Choroid plexus epithelial cell (primary cell): ENCODE results near the gene GALK1.

Experiments used
- DNase-seq: peaks from one replicate; pipeline ENCODE4 v3.0.0-alpha.2; 2010; ENCODE audit warnings: low read depth
- H3K4me3 ChIP-seq: 2 replicates; pipeline ENCODE4 v1.5.1; 2011; ENCODE audit warnings: low read depth, mild to moderate bottlenecking, control low read depth, low read length, moderate library complexity
- TF ChIP-seq, protein P1 (sequence below): conservative IDR thresholded peaks from 2 replicates; pipeline ENCODE4 v1.5.1; 2011; ENCODE audit warnings: low read depth, mild to moderate bottlenecking, control low read depth, inconsistent platforms, low read length, moderate library complexity

The GALK1 gene

DNA sequence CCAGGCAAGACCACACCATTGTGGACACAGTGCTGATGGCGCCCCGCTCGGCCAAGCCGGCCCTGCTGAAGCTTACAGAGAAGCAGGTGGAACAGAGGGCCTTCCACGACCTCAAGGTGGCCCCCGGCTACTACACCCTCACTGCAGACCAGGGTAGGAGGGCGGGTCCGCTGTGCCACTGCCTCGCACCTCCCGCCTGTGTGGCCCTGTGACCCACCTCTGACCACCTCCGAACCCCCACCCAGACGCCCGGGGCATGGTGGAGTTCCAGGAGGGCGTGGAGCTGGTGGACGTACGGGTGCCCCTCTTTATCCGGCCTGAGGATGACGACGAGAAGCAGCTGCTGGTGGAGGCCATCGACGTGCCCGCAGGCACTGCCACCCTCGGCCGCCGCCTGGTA lies 22.7 kb downstream of the GALK1 start:
- H3K4me3 ChIP-seq, result no peak overlapping the region
- TF ChIP-seq, protein P1, sequence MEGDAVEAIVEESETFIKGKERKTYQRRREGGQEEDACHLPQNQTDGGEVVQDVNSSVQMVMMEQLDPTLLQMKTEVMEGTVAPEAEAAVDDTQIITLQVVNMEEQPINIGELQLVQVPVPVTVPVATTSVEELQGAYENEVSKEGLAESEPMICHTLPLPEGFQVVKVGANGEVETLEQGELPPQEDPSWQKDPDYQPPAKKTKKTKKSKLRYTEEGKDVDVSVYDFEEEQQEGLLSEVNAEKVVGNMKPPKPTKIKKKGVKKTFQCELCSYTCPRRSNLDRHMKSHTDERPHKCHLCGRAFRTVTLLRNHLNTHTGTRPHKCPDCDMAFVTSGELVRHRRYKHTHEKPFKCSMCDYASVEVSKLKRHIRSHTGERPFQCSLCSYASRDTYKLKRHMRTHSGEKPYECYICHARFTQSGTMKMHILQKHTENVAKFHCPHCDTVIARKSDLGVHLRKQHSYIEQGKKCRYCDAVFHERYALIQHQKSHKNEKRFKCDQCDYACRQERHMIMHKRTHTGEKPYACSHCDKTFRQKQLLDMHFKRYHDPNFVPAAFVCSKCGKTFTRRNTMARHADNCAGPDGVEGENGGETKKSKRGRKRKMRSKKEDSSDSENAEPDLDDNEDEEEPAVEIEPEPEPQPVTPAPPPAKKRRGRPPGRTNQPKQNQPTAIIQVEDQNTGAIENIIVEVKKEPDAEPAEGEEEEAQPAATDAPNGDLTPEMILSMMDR, result no peak
- no peak for DNase-seq

DNA sequence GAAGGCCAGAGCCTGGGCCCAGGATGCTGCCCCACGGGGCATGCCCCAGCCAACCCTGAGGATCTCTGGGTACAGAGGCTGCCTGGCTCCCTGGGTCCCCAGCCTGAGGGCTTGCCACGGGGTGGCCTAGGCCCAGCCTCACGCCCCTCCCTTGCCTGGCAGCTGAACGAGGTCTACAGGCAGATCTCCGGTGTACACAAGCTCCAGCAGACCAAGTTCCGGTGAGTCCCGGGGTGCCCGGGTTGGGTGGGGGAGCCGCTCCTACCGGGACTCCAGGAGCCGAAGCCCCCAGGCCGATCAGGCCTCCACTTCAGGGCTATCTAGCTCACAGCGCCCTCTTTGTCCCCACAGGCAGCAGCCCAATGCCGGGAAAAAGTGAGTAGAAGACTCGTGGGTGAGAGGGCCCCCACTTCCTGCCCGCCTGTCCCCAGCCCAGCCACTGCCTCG lies 24.3 kb downstream of the GALK1 start:
- DNase-seq, result no peak
- TF ChIP-seq, protein P1, result no peak
- no peak overlapping the region for H3K4me3 ChIP-seq

DNA sequence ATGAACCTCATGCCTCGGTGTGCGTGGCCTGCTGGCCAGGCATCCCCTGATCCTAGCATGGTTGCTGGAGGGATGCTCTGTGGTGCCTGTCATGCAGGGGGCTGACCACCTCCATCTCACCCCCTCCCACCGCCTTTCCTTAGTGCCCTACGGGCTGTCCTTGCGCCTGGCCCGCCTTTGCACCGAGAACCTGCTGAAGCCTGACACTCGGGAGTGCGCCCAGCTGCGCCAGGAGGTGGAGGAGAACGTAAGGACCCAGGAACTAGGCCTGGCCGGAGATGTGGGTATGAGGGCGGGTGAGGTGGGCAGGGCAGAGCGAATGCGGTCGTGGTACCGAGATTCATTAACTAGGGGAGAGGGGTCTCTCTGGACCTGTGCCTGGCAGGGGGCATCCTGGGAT lies 24.8 kb downstream of the GALK1 start:
- no peak overlapping the region for H3K4me3 ChIP-seq

DNA sequence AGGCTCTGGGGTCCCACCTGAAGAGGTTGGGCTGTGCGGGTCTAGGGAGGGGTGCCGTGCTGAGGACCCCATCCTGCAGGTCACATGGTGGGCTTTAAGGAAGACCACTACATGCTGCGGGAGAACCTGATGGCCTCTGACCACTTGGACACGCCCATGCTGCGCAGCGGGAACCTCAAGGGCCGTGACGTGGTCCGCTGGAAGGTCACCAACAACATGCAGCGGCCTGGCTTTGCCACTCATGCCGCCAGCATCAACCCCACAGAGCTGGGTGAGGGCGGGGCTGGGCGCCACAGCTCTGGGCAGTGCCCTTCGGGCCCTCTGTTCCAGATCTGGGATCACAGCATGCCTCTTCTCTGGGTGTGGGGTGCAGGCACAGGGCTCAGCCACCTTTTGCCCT lies 25.2 kb downstream of the GALK1 start:
- no peak for DNase-seq
- TF ChIP-seq, protein P1, result no peak
- no peak overlapping the region for H3K4me3 ChIP-seq

More for the DNA sequence above, 24.8 kb downstream of the GALK1 start:
- no peak for DNase-seq
- TF ChIP-seq, protein P1, result no peak

DNA sequence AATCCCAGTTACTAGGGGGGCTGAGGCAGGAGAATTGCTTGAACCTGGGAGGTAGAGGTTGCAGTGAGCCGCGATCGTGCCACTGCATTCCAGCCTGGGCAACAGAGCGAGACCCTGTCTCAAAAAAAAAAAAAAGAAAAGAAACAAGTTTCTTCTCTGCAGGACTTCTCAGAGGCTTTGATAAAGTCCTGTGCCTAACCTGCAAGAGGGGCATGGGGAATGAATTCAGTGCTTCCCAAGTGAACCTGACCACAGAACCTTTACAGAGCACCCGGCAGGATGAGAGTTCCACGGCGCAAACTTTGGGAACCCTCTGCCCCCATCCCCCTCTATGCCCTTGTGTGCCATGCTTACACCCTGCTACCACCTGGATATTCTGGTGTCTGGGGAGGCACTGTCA lies 25.8 kb downstream of the GALK1 start:
- no peak for DNase-seq
- H3K4me3 ChIP-seq, result no peak overlapping the region
- TF ChIP-seq, protein P1, result no peak

DNA sequence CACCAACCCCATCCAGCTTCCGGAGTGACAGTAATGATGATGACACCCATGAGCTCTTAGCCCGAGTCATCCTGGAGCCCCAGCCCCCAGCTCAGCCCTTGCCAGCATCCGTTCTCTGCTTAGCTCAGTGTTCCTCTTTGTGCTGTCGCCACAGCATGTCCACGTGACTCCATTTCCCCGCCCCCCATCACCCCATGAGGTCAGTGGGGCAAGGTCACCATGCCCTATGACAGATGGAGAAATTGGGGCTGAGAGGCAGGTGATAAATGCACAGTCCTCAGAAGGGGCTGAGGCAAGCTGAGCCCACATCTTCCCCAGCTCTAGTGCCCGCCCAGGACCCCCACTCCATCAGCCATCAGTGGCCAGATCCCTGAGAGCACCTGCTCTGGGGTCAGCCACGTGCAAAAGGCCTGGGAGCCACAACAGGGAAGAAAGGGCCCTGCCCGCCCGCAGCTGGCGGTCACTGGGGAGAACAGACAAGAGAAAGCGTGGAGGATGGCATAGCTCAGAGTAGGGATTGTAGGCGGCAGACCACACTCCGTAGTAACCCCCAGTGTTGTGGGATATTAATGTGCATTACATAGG lies 26.7 kb downstream of the GALK1 start:
- DNase-seq, result peak; percentile 17
- no peak overlapping the region for H3K4me3 ChIP-seq
- TF ChIP-seq, protein P1, result no peak
